ENCODE data around the gene ARRDC2.
"Not testable (repeated sequence)": the region's sequence is repeated elsewhere in the genome, so short reads cannot be mapped to it uniquely, and the experiment has no call there.

Gene ARRDC2

DNA sequence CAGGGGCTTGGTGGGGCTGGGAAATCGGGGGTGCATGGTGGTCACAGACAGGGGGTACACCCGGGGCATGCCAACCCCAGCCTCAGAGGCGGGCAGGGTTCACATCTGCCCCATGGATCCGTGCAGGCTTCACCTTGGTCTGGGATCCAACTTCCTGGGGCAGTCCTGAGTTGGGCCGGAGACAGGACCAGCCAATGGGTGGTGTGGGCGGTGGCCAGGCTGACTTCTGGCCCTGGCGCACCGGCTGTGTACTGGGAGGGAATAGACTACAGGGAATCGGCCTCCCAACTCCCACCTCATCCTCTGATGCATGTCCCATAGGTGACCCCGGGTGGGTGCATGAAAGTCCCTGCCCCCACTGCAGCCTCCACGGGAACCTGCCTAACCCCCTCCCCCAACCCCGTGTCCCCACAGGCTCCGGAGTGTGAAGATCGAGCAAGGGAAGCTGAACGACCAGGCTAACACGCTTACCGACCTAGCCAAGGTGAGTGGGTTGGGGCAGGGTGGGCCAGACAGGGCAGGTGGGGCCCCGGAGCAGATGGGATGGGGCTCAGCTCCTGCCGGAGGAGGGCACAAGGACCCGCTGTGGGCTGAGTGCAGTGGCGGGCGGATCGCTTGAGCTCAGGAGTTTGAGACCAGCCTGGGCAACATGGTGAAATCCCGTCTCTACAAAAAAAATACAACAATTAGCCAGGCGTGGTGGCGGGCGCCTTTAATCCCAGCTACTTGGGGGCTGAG lies 14.7 kb upstream of the ARRDC2 start:
- DNase-seq: no peak

GRCh38 chr19:17996826-17997316 lies 11.1 kb upstream of the ARRDC2 start:
- DNase-seq: peak; percentile 94

DNA sequence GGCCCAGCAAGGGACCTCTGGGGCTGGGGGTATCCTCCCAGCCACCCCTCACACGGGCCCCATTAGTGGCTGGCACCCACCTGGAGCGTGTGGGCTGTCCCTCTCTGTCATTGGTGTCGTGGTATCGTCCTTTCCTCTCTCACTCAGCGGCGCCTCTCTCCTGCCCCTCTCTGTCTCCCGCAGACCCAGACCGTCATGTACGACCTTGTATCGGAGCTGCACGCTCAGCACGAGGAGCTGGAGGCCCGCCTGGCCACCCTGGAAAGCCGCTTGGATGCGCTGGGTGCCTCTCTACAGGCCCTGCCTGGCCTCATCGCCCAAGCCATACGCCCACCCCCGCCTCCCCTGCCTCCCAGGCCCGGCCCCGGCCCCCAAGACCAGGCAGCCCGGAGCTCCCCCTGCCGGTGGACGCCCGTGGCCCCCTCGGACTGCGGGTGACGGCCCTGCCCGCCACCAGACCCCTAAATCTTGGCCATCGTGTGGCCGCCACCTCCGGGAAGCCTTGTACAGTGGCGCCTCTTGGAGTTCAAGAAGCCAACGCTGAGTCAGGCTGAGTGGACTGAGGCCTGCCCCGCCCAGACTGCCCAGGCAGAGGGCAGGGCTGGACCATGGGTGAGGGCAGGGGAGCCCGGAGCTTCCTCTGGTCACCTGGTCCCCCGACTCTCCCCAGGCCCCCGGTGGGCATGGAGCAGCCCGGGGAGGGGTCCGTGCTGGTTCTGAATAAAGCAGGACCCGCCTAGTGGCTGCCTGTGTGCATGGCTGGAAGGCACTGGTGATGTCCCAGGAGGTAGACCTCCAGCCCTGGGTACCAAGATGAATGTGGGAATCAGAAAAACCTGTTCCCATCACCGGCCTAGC lies 9.8 kb upstream of the ARRDC2 start:
- no peak for DNase-seq

- no peak for DNase-seq
These were observed 9.2 kb upstream of the ARRDC2 start for GRCh38 chr19:17998827-17999150.

DNA sequence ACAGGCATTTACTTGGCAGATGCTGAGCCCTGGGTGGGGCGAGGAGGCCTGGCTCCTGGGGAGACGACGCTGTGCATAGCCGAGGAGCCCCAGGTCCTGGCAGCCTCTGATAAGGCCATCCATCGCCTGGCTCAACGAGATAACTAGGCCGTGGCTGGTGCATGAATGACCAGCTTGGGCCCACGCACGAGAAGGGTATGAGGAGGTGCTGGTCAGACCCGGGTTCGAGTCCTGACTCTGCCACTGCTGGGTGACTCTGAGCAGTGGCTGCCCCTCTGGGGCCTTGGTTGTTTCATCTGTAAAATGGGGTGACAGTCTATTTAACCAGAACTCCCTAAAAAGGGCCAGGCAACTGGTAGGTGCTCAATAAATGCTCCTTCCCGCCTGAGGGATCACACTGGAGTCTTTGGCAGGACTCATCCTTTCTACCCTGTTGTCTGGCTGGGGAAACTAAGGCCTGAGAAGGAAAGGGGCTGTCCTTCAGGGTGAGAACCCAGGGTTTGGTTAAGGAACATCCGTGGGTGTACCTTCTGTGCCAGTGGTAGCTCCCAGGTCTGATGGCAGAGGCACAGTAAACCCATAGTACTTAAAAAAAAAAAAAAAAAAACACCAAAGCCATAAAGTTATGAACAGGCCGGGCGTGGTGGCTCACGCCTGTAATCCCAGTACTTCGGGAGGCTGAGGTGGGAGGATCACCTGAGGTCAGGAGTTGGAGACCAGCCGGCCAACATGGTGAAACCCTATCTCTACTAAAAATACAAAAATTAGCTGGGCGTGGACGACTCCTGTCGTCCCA lies 8.1 kb upstream of the ARRDC2 start:
- DNase-seq: no peak

GRCh38 chr19:18000480-18000914 lies 7.5 kb upstream of the ARRDC2 start:
- DNase-seq: no peak

GRCh38 chr19:18000915-18001776 lies 6.8 kb upstream of the ARRDC2 start:
- DNase-seq: peak; percentile 58

- DNase-seq: no peak
These were observed 6.1 kb upstream of the ARRDC2 start for GRCh38 chr19:18001777-18002345.

DNA sequence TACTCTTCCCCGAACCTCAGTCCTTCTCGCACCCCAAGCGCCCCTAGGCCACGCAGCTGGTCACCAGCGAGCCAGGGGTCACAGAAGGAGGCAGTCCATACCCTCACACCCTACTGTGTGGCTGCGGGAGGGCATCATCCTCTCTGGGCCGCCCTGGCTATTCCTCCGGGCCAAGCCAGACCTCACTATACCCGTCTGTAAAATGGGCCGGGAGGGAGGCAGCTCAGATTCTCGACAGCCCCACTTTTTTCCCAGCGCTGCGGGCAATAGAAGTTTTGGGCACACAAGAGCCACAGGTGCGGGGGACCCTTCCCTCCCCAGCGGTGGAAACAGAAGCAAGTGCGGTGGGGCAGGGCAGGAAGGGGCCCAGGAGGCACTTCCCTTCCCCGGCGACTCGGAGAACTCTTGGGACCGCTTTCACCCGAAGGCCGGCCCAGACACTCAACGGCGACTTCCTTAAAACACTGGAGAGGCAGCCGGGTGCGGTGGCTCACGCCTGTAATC lies 5.6 kb upstream of the ARRDC2 start:
- no peak for DNase-seq

DNA sequence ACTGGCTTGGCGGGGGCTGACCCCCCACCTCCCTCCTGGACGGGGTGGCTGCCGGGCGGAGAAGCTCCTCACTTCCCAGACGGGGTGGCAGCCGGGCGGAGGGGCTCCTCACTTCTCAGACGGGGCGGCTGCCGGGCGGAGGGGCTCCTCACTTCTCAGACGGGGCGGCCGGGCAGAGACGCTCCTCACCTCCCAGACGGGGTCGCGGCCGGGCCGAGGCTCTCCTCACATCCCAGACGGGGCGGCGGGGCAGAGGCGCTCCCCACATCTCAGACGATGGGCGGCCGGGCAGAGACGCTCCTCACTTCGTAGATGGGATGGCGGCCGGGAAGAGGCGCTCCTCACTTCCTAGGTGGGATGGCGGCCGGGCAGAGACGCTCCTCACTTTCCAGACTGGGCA lies 2.2 kb upstream of the ARRDC2 start:
- DNase-seq: not testable (repeated sequence)

GRCh38 chr19:18007044-18007916 lies 690 bp upstream of the ARRDC2 start:
- DNase-seq: peak; percentile 92

- DNase-seq: no peak
These were observed 844 bp downstream of the ARRDC2 start for GRCh38 chr19:18008814-18009213.

GRCh38 chr19:18009412-18010066 lies 1.6 kb downstream of the ARRDC2 start:
- no peak for DNase-seq

- no peak for DNase-seq
These were observed 2.2 kb downstream of the ARRDC2 start for GRCh38 chr19:18010149-18010548.

- peak; percentile 65 for DNase-seq
These were observed 5.5 kb downstream of the ARRDC2 start for GRCh38 chr19:18013210-18014111.

DNA sequence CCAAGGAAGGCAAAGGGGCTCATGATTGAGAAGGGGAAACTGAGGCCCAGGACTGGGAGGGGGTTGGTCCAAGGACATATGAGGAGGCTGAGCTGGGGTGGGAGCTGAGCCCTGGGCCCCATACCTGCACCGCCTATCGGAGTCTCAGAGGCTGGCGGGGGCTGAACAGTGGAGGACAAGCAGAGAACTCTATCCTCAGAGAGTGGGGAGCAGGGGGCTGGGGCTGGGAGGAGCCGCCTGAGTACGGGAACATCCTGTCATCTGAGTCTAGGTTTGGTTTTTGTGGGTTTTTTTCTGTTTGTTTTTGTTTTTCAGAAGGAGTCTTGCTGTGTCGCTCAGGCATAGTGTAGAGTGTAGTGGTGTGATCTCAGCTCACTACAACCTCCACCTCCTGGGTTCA lies 6.2 kb downstream of the ARRDC2 start:
- DNase-seq: no peak

GRCh38 chr19:18016209-18016910 lies 8.4 kb downstream of the ARRDC2 start:
- no peak for DNase-seq
